ENCODE measurements around the gene OBP2B.
"Not testable (repeated sequence)": the region's sequence is repeated elsewhere in the genome, so short reads cannot be mapped to it uniquely, and the experiment has no call there.

- not testable (repeated sequence) for TF ChIP-seq CTCF (IDR thresholded peaks at IDR 0.05; ENCODE audit: poor library complexity, severe bottlenecking); EZH2 (IDR thresholded peaks at IDR 0.05; ENCODE audit: borderline replicate concordance, insufficient read depth, low read length, poor library complexity, severe bottlenecking); TAF1 (IDR thresholded peaks at IDR 0.05; ENCODE audit: low read depth); POLR2AphosphoS5 (IDR thresholded peaks at IDR 0.05); EP300 (conservative IDR thresholded peaks at IDR 0.05; ENCODE audit: poor library complexity, severe bottlenecking)
Measured at GRCh38 chr9:133208880-133209300, at the start of gene OBP2B.

Measured in neural cell (in vitro differentiated cells).